BJ (cell line): ENCODE measurements around the gene PRRC2B. TPM values are rescaled to one million over a fixed set of nuclear protein-coding genes. Genes with fewer than 3 reads are reported as not detected.
"Not testable (repeated sequence)": the region's sequence is repeated elsewhere in the genome, so short reads cannot be mapped to it uniquely, and the experiment has no call there.

Experiments
- CTCF ChIA-PET: fragments of 350-600 bp; formaldehyde crosslinking; extraction: SDS; loops from one replicate; lab custom pipeline; 2021; ENCODE audit warnings: antibody characterized with exemption, inconsistent platforms; lab: Yijun Ruan, JAX
- POLR2A ChIA-PET: fragments of 300-600 bp; sonication (Branson Sonifier 250); formaldehyde crosslinking; extraction: SDS; loops from one replicate; lab custom pipeline; 2021; ENCODE audit warnings: antibody characterized with exemption; lab: Charles Lee
- DNase-seq: peaks from one replicate; pipeline ENCODE4 v3.0.0-alpha.2; 2011; ENCODE audit warnings: low read depth
- H3K27me3 ChIP-seq: 2 replicates; pipeline ENCODE4 v1.6.0; 2011; ENCODE audit warnings: low read length; ENCODE audit not compliant: control insufficient read depth, insufficient read depth
- H3K36me3 ChIP-seq: 2 replicates; pipeline ENCODE4 v1.5.1; 2011; ENCODE audit warnings: low read length; ENCODE audit not compliant: control insufficient read depth, insufficient read depth
- H3K4me3 ChIP-seq: 2 replicates; pipeline ENCODE4 v1.5.1; 2011; ENCODE audit warnings: low read depth, mild to moderate bottlenecking, control low read depth, low read length
- polyA minus RNA-seq: library from RNA; depleted of rRNA, polyadenylated mRNA; stranded (reverse); fragments of >200 nt; gene quantifications from 2 replicates; pipeline ENCODE4 v1.2.3, GENCODE V29; 2011; rRNA and poly(A)+ RNA removed
- polyA plus RNA-seq: library from polyadenylated mRNA; depleted of rRNA; stranded (reverse); fragments of >200 nt; gene quantifications from 2 replicates; pipeline ENCODE4 v1.2.3, GENCODE V29; 2011; rRNA removed
- TF ChIP-seq, protein P1 (sequence below): IDR thresholded peaks from 2 replicates; pipeline ENCODE4 v1.5.1; 2011; ENCODE audit warnings: low read depth, mild to moderate bottlenecking, control low read depth, inconsistent platforms, low read length, moderate library complexity; ENCODE audit not compliant: insufficient read depth

The PRRC2B gene
- polyA plus RNA-seq, result 19.3 and 25.8 TPM in 2 replicates
- 32.4 and 61.4 TPM in 2 replicates for polyA minus RNA-seq

DNA sequence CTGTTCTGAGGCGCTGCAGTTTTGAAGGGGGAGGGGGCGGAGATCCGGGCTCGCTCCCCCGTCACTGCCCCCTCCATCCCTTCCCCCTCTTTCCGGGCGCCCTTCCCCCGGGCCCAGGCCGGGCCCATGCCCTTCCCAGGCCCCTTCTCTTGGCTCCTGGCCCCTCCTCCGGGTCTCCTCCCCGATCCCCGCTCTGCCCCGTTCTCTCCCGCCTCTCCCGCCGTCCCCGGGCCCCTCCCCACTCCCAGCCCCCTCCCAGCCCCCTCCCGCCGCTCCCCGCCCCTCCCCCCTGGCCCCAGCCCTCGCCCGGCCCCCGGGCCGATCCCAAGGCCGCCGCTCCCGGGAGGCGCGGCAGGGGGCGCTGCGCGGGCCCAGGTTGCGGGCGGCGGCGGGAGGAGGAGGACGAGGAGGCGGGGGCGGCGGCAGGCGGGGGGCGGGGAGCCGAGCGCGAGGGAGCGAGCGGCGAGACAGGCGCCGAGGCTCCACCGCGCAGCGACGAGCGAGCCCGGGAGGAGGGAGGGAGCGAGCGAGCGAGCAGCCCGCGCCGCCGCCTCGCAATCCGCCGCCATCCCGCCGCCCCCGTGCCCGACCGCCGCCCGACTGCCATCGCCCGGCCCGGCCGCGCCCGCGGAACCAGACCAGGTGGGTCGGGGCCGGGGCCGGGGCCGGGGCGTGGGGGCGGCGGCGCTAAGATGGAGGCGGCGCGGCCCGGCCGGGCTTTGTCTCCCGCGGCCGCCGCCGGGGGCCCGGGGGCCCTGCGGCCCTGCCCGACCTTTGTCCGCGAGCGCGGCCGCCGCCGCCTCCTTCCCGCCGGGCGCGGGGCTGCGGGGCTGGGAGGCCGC is at the start of gene PRRC2B:
PRRC2B (plus strand) TSS at position 465 of the 842 bp plus-strand sequence. CDS start 36,059 bp downstream, outside the sequence.
- Histone ChIP-seq H3K27me3 (no peaks in the 10 kb centered on the region), H3K36me3 (no peaks in the 10 kb centered on the region), H3K4me3 (peak within 1 kb of the TSS; percentile 54)
- CTCF ChIA-PET, result interaction anchor here (1.5 kb wide), 1 partner anchor 21 kb away, joined by 5 read pairs; no protein-coding TSS in a partner anchor
- TF ChIP-seq, protein P1, sequence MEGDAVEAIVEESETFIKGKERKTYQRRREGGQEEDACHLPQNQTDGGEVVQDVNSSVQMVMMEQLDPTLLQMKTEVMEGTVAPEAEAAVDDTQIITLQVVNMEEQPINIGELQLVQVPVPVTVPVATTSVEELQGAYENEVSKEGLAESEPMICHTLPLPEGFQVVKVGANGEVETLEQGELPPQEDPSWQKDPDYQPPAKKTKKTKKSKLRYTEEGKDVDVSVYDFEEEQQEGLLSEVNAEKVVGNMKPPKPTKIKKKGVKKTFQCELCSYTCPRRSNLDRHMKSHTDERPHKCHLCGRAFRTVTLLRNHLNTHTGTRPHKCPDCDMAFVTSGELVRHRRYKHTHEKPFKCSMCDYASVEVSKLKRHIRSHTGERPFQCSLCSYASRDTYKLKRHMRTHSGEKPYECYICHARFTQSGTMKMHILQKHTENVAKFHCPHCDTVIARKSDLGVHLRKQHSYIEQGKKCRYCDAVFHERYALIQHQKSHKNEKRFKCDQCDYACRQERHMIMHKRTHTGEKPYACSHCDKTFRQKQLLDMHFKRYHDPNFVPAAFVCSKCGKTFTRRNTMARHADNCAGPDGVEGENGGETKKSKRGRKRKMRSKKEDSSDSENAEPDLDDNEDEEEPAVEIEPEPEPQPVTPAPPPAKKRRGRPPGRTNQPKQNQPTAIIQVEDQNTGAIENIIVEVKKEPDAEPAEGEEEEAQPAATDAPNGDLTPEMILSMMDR, result peak; percentile 1; the same call in 1 of the 2 replicates
- POLR2A ChIA-PET, result no interaction called here
- DNase-seq, result no peak

DNA sequence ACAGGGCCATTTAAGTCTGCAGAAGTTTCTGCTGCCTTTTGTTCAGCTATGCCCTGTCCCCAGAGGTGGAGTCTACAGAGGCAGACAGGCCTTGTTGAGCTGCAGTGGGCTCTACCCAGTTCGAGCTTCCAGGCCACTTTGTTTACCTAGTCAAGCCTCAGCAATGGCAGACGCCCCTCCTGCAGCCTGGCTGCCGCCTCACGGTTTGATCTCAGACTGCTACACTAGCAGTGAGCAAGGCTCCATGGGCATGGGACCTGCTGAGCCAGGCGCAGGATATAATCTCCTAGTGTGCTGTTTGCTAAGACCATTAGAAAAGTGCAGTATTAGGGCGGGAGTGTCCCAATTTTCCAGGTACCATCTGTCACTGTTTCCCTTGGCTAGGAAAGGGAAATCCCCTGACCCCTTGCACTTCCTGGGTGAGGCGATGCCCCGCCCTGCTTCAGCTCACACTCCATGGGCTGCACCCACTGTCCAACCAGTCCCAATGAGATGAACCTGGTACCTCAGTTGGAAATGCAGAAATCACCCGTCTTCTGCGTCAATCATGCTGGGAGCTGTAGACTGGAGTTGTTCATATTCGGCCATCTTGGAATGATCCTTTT is 48.9 kb upstream of the PRRC2B start:
- POLR2A ChIA-PET, result not testable (repeated sequence)
- CTCF ChIA-PET, result interaction anchor here (4.5 kb wide), 1 partner anchor 8 kb away, joined by 27 read pairs; no protein-coding TSS in a partner anchor

DNA sequence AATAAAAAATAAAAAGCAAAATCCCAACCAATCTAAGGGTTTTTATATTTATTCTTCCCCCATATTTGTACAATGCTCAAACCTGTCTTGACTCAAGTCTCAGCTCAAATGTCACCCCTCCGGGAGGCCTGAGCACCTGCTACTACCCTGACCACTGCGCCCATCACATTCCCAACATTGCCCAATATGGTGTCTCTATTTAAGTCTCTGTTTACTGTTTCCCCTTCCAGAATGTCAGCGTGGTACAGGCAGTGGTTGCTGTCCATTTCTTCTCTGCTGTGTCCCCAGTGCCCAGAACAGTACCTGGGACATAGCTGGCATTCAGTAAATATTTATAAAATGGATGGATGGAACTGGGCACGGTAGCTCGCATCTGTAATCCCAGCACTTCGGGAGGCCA is 47.3 kb upstream of the PRRC2B start:
- DNase-seq, result no peak
- Histone ChIP-seq H3K27me3 (0 out of 2 replicates have a peak, but pooled peaks cover 2% of the 10 kb centered on the region), H3K36me3 (no peaks in the 10 kb centered on the region), H3K4me3 (no peak overlapping the region)
- TF ChIP-seq, protein P1, result no peak
- ChIA-PET CTCF (interaction anchor here (0.7 to 4.5 kb wide), 2 partner anchors 10 to 289 kb away, joined by 3 to 27 read pairs; no protein-coding TSS in a partner anchor), POLR2A (no interaction called here)

More for the DNA sequence above, 48.9 kb upstream of the PRRC2B start:
- H3K27me3 ChIP-seq, H3K36me3 ChIP-seq, H3K4me3 ChIP-seq, DNase-seq: not testable (repeated sequence)

GRCh38 chr9:131347376-131348020 is 46.4 kb upstream of the PRRC2B start:
- POLR2A ChIA-PET, result no interaction called here
- CTCF ChIA-PET, result interaction anchor here (0.7 to 4.5 kb wide), 2 partner anchors 11 to 290 kb away, joined by 3 to 27 read pairs; no protein-coding TSS in a partner anchor
- TF ChIP-seq, protein P1, result no peak
- Histone ChIP-seq H3K27me3 (0 out of 2 replicates have a peak, but pooled peaks cover 2% of the 10 kb centered on the region), H3K4me3 (no peak overlapping the region), H3K36me3 (no peaks in the 10 kb centered on the region)
- DNase-seq, result no peak

- POLR2A ChIA-PET, result no interaction called here
Measured at GRCh38 chr9:131348631-131349521, 45.0 kb upstream of the PRRC2B start.

More at GRCh38 chr9:131348631-131349521, 45.0 kb upstream of the PRRC2B start:
- Histone ChIP-seq H3K27me3 (0 out of 2 replicates have a peak, but pooled peaks cover 2% of the 10 kb centered on the region), H3K36me3 (no peaks in the 10 kb centered on the region), H3K4me3 (no peak overlapping the region)
- CTCF ChIA-PET, result interaction anchor here (0.7 to 4.2 kb wide), 51 partner anchors 8 to 403 kb away, joined by 3 to 34 read pairs (median 5); partner anchors contain the start of genes POMT1 and RAPGEF1
- TF ChIP-seq, protein P1, result peak; percentile 39
- no peak for DNase-seq
